Kidney epithelial cell (primary cell): ENCODE data around the gene AKAP7. TPM values are rescaled to one million over a fixed set of nuclear protein-coding genes. Genes with fewer than 3 reads are reported as not detected.

Experiments
- DNase-seq: peaks from one replicate; pipeline ENCODE4 v3.0.0-alpha.2; 2010; ENCODE audit warnings: low read depth
- H3K27me3 ChIP-seq: 2 replicates; pipeline ENCODE4 v1.6.0; 2011; ENCODE audit warnings: low read length; ENCODE audit not compliant: control insufficient read depth, insufficient read depth
- H3K36me3 ChIP-seq: 2 replicates; pipeline ENCODE4 v1.5.1; 2011; ENCODE audit warnings: low read length; ENCODE audit not compliant: control insufficient read depth, insufficient read depth
- H3K4me3 ChIP-seq: 2 replicates; pipeline ENCODE4 v1.5.1; 2011; ENCODE audit warnings: low read depth, mild to moderate bottlenecking, control low read depth, low read length
- total RNA-seq: library from RNA; depleted of rRNA; stranded (reverse); fragments of >200 nt; gene quantifications from 2 replicates; pipeline ENCODE4 v1.2.3, GENCODE V29; 2015
- TF ChIP-seq, protein P1 (sequence below): IDR thresholded peaks from 2 replicates; pipeline ENCODE4 v1.5.1; 2011; ENCODE audit warnings: mild to moderate bottlenecking, moderate library complexity, low read length, control low read depth, inconsistent platforms; ENCODE audit not compliant: insufficient read depth, poor library complexity, severe bottlenecking

The AKAP7 gene
- total RNA-seq, 1 donor from 2014 or later, result 4.2 TPM

DNA sequence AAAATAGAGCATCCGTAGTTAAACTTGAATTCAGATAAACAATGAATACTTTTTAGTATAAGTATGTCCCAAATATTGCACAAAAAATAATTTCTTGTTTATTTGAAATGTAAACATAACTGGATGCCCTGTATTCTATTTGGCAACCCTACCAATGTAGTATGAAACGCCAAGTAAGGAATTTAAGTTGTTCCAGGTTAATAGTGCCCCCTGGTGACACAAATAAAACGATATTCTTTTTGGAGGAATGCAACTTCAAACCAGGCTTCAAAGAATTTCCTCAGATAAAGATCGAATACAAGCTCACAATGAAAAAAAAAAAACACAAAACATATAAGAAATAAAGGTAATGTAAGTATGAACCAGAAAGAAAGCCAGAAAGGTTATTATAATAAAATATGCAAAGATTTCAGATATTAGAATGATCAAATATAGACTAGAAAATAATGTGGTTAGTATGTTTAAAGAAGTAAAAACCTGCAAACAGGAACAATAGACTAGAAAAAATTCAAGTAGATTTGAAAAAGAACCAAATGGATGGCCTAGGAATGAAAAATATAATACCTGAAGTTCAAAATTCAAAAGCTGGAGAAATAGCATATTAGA is 18.4 kb upstream of the AKAP7 start:
- TF ChIP-seq, protein P1, sequence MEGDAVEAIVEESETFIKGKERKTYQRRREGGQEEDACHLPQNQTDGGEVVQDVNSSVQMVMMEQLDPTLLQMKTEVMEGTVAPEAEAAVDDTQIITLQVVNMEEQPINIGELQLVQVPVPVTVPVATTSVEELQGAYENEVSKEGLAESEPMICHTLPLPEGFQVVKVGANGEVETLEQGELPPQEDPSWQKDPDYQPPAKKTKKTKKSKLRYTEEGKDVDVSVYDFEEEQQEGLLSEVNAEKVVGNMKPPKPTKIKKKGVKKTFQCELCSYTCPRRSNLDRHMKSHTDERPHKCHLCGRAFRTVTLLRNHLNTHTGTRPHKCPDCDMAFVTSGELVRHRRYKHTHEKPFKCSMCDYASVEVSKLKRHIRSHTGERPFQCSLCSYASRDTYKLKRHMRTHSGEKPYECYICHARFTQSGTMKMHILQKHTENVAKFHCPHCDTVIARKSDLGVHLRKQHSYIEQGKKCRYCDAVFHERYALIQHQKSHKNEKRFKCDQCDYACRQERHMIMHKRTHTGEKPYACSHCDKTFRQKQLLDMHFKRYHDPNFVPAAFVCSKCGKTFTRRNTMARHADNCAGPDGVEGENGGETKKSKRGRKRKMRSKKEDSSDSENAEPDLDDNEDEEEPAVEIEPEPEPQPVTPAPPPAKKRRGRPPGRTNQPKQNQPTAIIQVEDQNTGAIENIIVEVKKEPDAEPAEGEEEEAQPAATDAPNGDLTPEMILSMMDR, result peak; percentile 36

DNA sequence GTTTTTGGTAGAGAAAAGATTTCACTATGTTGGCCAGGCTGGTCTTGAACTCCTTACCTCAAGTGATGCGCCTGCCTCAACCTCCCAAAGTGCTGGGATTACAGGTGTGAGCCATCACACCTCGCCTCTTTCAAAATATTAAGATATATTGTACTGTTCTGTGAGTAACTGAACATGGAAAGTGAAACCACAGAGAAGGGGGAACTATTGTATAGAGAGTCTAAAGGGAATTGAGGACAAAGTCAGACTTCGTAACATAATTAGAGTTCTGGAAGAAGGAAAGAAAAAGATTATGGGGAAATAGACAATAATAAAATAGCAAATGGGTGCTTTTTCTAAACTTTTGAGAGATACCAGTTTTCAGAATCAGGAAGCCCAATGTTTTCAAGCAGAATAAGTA is 17.4 kb upstream of the AKAP7 start:
- no peak for DNase-seq

More for the DNA sequence above, 18.4 kb upstream of the AKAP7 start:
- Histone ChIP-seq H3K4me3 (no peak overlapping the region), H3K36me3 (no peaks in the 10 kb centered on the region), H3K27me3 (no peaks in the 10 kb centered on the region)
- DNase-seq, result no peak

DNA sequence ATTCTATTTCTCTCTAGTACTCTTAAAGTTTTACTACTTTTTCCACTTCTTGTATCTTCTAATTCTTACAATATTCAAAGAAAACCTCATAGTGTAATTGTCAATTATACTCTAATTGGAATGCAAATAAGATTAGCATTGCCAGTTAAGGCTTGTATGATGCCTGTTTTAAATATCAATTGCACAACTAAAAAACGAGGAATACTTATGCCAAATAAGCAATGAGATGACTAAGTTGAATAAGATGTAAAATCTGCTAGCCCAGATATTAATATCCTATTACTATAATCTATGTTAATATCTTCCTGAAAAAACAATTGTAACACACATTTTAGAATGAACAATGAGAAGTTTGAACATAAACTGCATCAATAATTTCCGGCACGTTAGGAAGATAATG is 13.3 kb upstream of the AKAP7 start:
- no peaks in the 10 kb centered on the region for H3K36me3 ChIP-seq
- no peak for DNase-seq
- H3K4me3 ChIP-seq, result no peak overlapping the region
- H3K27me3 ChIP-seq, result no peaks in the 10 kb centered on the region
- TF ChIP-seq, protein P1, result no peak

More for the DNA sequence above, 17.4 kb upstream of the AKAP7 start:
- TF ChIP-seq, protein P1, result no peak
- no peaks in the 10 kb centered on the region for H3K36me3 ChIP-seq
- no peaks in the 10 kb centered on the region for H3K27me3 ChIP-seq
- H3K4me3 ChIP-seq, result no peak overlapping the region

DNA sequence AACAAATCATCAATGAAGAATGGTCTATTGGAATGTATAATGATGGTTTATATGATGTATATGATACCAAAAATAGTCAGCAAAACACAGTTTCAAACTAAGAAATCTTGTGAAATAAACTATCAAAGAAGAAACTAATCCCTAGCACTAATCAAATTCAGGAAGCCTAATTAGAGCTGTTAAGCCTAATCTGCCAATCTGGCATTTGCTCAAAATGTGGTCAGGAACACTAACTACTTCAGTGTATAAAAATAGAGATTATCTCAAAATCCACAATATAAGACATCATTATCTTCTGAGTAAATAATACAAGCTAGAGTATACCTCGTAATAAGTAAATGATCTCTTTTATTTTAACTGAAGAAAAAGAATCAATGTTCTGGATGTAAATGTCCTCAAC is 12.8 kb upstream of the AKAP7 start:
- no peak overlapping the region for H3K4me3 ChIP-seq
- DNase-seq, result no peak
- no peaks in the 10 kb centered on the region for H3K36me3 ChIP-seq
- TF ChIP-seq, protein P1, result no peak
- H3K27me3 ChIP-seq, result no peaks in the 10 kb centered on the region

- no peak overlapping the region for H3K4me3 ChIP-seq
- H3K27me3 ChIP-seq, result no peaks in the 10 kb centered on the region
- TF ChIP-seq, protein P1, result no peak
- no peaks in the 10 kb centered on the region for H3K36me3 ChIP-seq
- no peak for DNase-seq
Observed at GRCh38 chr6:131124336-131125071, 10.8 kb upstream of the AKAP7 start.

GRCh38 chr6:131125431-131125830 is 9.8 kb upstream of the AKAP7 start:
- no peaks in the 10 kb centered on the region for H3K27me3 ChIP-seq
- TF ChIP-seq, protein P1, result no peak
- no peak for DNase-seq
- H3K36me3 ChIP-seq, result no peaks in the 10 kb centered on the region
- no peak overlapping the region for H3K4me3 ChIP-seq
